Body of pancreas (tissue), 4 donors: ENCODE data around the gene DMAC2.

Experiments
- CTCF ChIP-seq, 7 experiments: fragments of 450-650 bp in 4 of 7; fragments of 200-600 bp in 3 of 7; sonication (generic) in 3 of 7; IDR thresholded peaks; one replicate each; pipeline ENCODE4 v1.5.1; 2016 to 2019; ENCODE audit warnings: antibody characterized with exemption in 7 of 7
- POLR2A ChIP-seq, 3 donors: fragments of 450-650 bp; IDR thresholded peaks; one replicate each; pipeline ENCODE4 v1.6.1; 2016; ENCODE audit warnings: antibody characterized with exemption in 3 of 3, mild to moderate bottlenecking in 2 of 3

GRCh38 chr19:41424335-41425173 lies 15.2 kb downstream of the DMAC2 start:
- TF ChIP-seq CTCF (IDR thresholded peaks at IDR 0.05): no peak
- no peak for TF ChIP-seq POLR2A (IDR thresholded peaks at IDR 0.05)
